HepG2 (cell line): ENCODE data around the gene ALDOA. TPM values are rescaled to one million over a fixed set of nuclear protein-coding genes. Genes with fewer than 3 reads are reported as not detected.

ENCODE experiments used
- ATF7 ChIP-seq, 2 experiments: fragments of 450-650 bp in 1 of 2; sonication (generic) in 1 of 2; formaldehyde crosslinking in 1 of 2; IDR thresholded peaks; 2 replicates each; pipeline versions ENCODE4 v1.4.0 to v1.6.1; 2016 to 2020; ENCODE audit warnings: antibody characterized with exemption in 1 of 2, mild to moderate bottlenecking in 1 of 2, missing genetic modification reagents in 1 of 2
- ELK4 ChIP-seq: sonication (generic); formaldehyde crosslinking; IDR thresholded peaks from 2 replicates; pipeline ENCODE4 v1.9.0; 2021; ENCODE audit warnings: missing genetic modification reagents, borderline replicate concordance
- HIC2 ChIP-seq: sonication (generic); formaldehyde crosslinking; IDR thresholded peaks from 2 replicates; pipeline ENCODE4 v1.9.0; 2022; ENCODE audit warnings: low read depth, missing genetic modification reagents
- MAZ ChIP-seq, 2 experiments: sonication (generic) in 1 of 2; formaldehyde crosslinking in 1 of 2; IDR thresholded peaks; 2 replicates each; pipeline versions ENCODE4 v1.5.0 to v1.6.1; 2012 to 2020; ENCODE audit warnings: low read depth in 2 of 2, mild to moderate bottlenecking in 2 of 2, borderline replicate concordance in 1 of 2, improper control_type of control experiment in 1 of 2, low read length in 1 of 2, missing genetic modification reagents in 1 of 2, moderate library complexity in 1 of 2
- MXD1 ChIP-seq: sonication (generic); formaldehyde crosslinking; IDR thresholded peaks from 2 replicates; pipeline ENCODE4 v1.4.0; 2020; ENCODE audit warnings: mild to moderate bottlenecking, missing genetic modification reagents
- NAIF1 ChIP-seq: sonication (generic); formaldehyde crosslinking; IDR thresholded peaks from 2 replicates; pipeline ENCODE4 v1.5.0; 2020; ENCODE audit warnings: mild to moderate bottlenecking, missing genetic modification reagents, borderline replicate concordance
- NFAT5 ChIP-seq: sonication (generic); formaldehyde crosslinking; IDR thresholded peaks from 2 replicates; pipeline ENCODE4 v1.4.0; 2020; ENCODE audit warnings: missing genetic modification reagents
- PITX1 ChIP-seq: sonication (generic); formaldehyde crosslinking; IDR thresholded peaks from 2 replicates; pipeline ENCODE4 v1.5.1; 2020; ENCODE audit warnings: mild to moderate bottlenecking, missing genetic modification reagents
- PPARG ChIP-seq: conservative IDR thresholded peaks from 2 replicates; pipeline ENCODE4 v1.6.1; 2016; ENCODE audit warnings: missing biosample characterization, missing genetic modification reagents
- SOX5 ChIP-seq: IDR thresholded peaks from 2 replicates; pipeline ENCODE4 v1.6.1; 2016; ENCODE audit warnings: borderline replicate concordance
- STAT6 ChIP-seq: sonication (generic); formaldehyde crosslinking; IDR thresholded peaks from 2 replicates; pipeline ENCODE4 v1.4.0; 2020; ENCODE audit warnings: missing genetic modification reagents, mild to moderate bottlenecking, borderline replicate concordance
- TEAD2 ChIP-seq: sonication (generic); formaldehyde crosslinking; IDR thresholded peaks from 2 replicates; pipeline ENCODE4 v1.9.0; 2021; ENCODE audit warnings: missing genetic modification reagents
- ZFP36 ChIP-seq: fragments of 150-350 bp; IDR thresholded peaks from 2 replicates; pipeline ENCODE4 v1.6.1; 2018; ENCODE audit warnings: borderline replicate concordance, low read length, low read depth; ENCODE audit not compliant: partially characterized antibody
- ZNF317 ChIP-seq: sonication (generic); formaldehyde crosslinking; IDR thresholded peaks from 2 replicates; pipeline ENCODE4 v1.5.0; 2020; ENCODE audit warnings: mild to moderate bottlenecking, missing genetic modification reagents
- ZNF577 ChIP-seq: sonication (generic); formaldehyde crosslinking; IDR thresholded peaks from 2 replicates; pipeline ENCODE4 v1.4.0; 2020; ENCODE audit warnings: mild to moderate bottlenecking, low read depth, missing genetic modification reagents, borderline replicate concordance
- polyA plus RNA-seq, 8 experiments: library from polyadenylated mRNA; depleted of rRNA in 3 of 8; stranded (reverse) in 7 of 8; unstranded in 1 of 8; fragments of >200 nt; fragmentation: Illumina TruSeq in 4 of 8; extraction: Trizol in 4 of 8; gene quantifications; 2 replicates each; pipeline versions ENCODE4 v1.2.1 to v1.2.3, GENCODE V29; 2011 to 2016; ENCODE audit warnings: low read depth in 4 of 8, missing spikeins in 1 of 8, mixed read lengths in 1 of 8; ENCODE audit not compliant: insufficient read depth in 1 of 8
- total RNA-seq, 5 experiments: library from RNA; depleted of rRNA; stranded (reverse); fragments of >200 nt; fragmentation: Illumina TruSeq; extraction: Trizol; gene quantifications; 2 replicates each; pipeline ENCODE4 v1.2.3, GENCODE V29; 2016; ENCODE audit warnings: low read depth in 1 of 5

The ALDOA gene
- total and polyA plus RNA-seq, 2 of the 13 experiments (the other 11 are each of a cell fraction or from before 2014, with no cell fraction given), result 925 to 1,884 TPM

- TF ChIP-seq MAZ (IDR thresholded peaks at IDR 0.05; ENCODE audit: borderline replicate concordance, low read depth, low read length) (peak; percentile 57; the same call in 1 of the 2 replicates), MAZ (CRISPR knock-in tag; IDR thresholded peaks at IDR 0.05; ENCODE audit: low read depth) (no peak; the same call in 1 of the 2 replicates), HIC2 (CRISPR knock-in tag) (no peak; the same call in 1 of the 2 replicates), SOX5 (CRISPR knock-in tag) (peak; percentile 41; the same call in 1 of the 2 replicates), MXD1 (CRISPR knock-in tag) (no peak; the same call in 1 of the 2 replicates), PPARG (CRISPR knock-in tag) (no peak), ZNF577 (CRISPR knock-in tag) (no peak), ZFP36 (no peak), STAT6 (CRISPR knock-in tag) (no peak), PITX1 (CRISPR knock-in tag) (no peak), ATF7 (IDR thresholded peaks at IDR 0.05) (no peak), ATF7 (CRISPR knock-in tag; IDR thresholded peaks at IDR 0.05) (0 out of 2 replicates have a peak, but pooled peaks have one; percentile 19), ELK4 (CRISPR knock-in tag) (0 out of 2 replicates have a peak, but pooled peaks have one; percentile 38), TEAD2 (CRISPR knock-in tag) (no peak), NFAT5 (CRISPR knock-in tag) (0 out of 2 replicates have a peak, but pooled peaks have one; percentile 38), ZNF317 (CRISPR knock-in tag) (no peak), NAIF1 (CRISPR knock-in tag) (no peak)
Measured at GRCh38 chr16:30096105-30096861, 30.7 kb downstream of the ALDOA start, which contains the start of gene YPEL3 (continued).
